Measurements from ENCODE around the gene PDCD10. TPM values are rescaled to one million over a fixed set of nuclear protein-coding genes. Genes with fewer than 3 reads are reported as not detected.

Gene PDCD10
- polyA plus RNA-seq, result 78.5 and 79.1 TPM in 2 replicates
- polyA minus RNA-seq, result 97.4 and 101 TPM in 2 replicates

DNA sequence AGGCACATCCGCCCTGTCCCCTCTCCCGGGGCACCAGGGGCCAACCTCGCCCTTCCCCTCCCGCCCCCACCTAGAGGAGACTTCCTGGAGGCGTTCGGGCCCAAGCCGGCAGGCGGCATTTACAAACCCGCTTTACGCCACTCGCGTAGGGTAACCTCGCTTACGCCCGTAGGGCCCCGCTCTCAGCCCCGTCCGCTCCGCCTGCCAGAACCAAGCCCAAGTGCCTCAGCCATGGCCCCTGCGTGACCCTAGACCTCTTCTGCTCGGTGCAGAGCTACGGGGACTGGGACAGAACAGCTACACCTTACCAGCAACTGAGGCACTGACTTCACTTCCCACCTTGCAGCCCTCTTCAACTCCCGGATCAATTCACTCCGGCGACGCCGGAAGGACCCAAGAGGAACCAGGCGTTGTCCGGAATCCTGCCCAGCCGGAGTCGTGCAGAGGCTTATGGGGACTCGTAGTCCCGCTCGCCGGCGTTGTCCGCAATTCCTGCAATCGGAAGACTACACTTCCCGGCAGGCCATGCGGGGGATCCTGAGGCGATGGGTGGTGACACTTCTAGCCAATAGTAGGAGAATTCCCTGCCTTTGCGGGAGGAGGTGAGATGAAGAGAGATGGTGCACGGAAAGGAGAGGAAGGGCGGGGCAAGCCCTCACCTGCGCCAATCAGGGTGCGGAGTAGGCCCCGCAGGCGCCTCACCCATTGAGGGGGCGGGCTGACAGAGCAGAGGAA, at the start of gene PDCD10:
PDCD10 (minus strand) TSS at position 395 of the 735 bp plus-strand sequence. CDS start 14,735 bp downstream, outside the sequence.
- H3K4me2 ChIP-seq (ENCODE audit: low read length), result peak within 1 kb of the TSS; percentile 72
- H3K9me2 ChIP-seq (ENCODE audit: insufficient read depth, low read length), result no peaks in the 10 kb centered on the region
- peak within 1 kb of the TSS; percentile 87 for H3K9ac ChIP-seq (ENCODE audit: low read length)
- peaks cover 13% of the 10 kb centered on the region for H3K27me3 ChIP-seq (ENCODE audit: insufficient read depth, low read depth, low read length)
- H4K20me1 ChIP-seq (ENCODE audit: insufficient read depth), result no peaks in the 10 kb centered on the region
- H3K36me3 ChIP-seq (ENCODE audit: insufficient read depth, low read length), result no peaks in the 10 kb centered on the region
- peaks cover 53% of the 10 kb centered on the region for H3K79me2 ChIP-seq (replicated peaks; ENCODE audit: insufficient read depth, low read length)
- H3F3A ChIP-seq (ENCODE audit: insufficient read depth, low read length, poor library complexity, severe bottlenecking), result no peaks in the 10 kb centered on the region
- H3K4me3 ChIP-seq (ENCODE audit: low read length), result peak within 1 kb of the TSS; percentile 76
- TF ChIP-seq, protein P1, sequence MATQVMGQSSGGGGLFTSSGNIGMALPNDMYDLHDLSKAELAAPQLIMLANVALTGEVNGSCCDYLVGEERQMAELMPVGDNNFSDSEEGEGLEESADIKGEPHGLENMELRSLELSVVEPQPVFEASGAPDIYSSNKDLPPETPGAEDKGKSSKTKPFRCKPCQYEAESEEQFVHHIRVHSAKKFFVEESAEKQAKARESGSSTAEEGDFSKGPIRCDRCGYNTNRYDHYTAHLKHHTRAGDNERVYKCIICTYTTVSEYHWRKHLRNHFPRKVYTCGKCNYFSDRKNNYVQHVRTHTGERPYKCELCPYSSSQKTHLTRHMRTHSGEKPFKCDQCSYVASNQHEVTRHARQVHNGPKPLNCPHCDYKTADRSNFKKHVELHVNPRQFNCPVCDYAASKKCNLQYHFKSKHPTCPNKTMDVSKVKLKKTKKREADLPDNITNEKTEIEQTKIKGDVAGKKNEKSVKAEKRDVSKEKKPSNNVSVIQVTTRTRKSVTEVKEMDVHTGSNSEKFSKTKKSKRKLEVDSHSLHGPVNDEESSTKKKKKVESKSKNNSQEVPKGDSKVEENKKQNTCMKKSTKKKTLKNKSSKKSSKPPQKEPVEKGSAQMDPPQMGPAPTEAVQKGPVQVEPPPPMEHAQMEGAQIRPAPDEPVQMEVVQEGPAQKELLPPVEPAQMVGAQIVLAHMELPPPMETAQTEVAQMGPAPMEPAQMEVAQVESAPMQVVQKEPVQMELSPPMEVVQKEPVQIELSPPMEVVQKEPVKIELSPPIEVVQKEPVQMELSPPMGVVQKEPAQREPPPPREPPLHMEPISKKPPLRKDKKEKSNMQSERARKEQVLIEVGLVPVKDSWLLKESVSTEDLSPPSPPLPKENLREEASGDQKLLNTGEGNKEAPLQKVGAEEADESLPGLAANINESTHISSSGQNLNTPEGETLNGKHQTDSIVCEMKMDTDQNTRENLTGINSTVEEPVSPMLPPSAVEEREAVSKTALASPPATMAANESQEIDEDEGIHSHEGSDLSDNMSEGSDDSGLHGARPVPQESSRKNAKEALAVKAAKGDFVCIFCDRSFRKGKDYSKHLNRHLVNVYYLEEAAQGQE (IDR thresholded peaks at IDR 0.05; ENCODE audit: borderline replicate concordance), result no peak
- TF ChIP-seq, protein P2, sequence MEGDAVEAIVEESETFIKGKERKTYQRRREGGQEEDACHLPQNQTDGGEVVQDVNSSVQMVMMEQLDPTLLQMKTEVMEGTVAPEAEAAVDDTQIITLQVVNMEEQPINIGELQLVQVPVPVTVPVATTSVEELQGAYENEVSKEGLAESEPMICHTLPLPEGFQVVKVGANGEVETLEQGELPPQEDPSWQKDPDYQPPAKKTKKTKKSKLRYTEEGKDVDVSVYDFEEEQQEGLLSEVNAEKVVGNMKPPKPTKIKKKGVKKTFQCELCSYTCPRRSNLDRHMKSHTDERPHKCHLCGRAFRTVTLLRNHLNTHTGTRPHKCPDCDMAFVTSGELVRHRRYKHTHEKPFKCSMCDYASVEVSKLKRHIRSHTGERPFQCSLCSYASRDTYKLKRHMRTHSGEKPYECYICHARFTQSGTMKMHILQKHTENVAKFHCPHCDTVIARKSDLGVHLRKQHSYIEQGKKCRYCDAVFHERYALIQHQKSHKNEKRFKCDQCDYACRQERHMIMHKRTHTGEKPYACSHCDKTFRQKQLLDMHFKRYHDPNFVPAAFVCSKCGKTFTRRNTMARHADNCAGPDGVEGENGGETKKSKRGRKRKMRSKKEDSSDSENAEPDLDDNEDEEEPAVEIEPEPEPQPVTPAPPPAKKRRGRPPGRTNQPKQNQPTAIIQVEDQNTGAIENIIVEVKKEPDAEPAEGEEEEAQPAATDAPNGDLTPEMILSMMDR (IDR thresholded peaks at IDR 0.05; ENCODE audit: poor library complexity, severe bottlenecking), result no peak
- TF ChIP-seq TAF1 (IDR thresholded peaks at IDR 0.05; ENCODE audit: low read depth) (peak; percentile 72), EP300 (conservative IDR thresholded peaks at IDR 0.05; ENCODE audit: poor library complexity, severe bottlenecking) (peak; percentile 6), POLR2AphosphoS5 (IDR thresholded peaks at IDR 0.05) (peak; percentile 65), SMC3 (conservative IDR thresholded peaks at IDR 0.05; ENCODE audit: poor library complexity) (no peak), MXI1 (conservative IDR thresholded peaks at IDR 0.05; ENCODE audit: poor library complexity, severe bottlenecking) (peak; percentile 72), RAD21 (conservative IDR thresholded peaks at IDR 0.05) (no peak), EZH2 (IDR thresholded peaks at IDR 0.05; ENCODE audit: borderline replicate concordance, insufficient read depth, low read length, poor library complexity, severe bottlenecking) (no peak)
- no peaks in the 10 kb centered on the region for H3K9me3 ChIP-seq (ENCODE audit: low read length)
- H3K27ac ChIP-seq (ENCODE audit: low read length), result peak within 1 kb of the TSS; percentile 88
- peak within 1 kb of the TSS; percentile 86 for H2AFZ ChIP-seq (ENCODE audit: low read depth, low read length)

GRCh38 chr3:167783781-167784180, 49.1 kb upstream of the PDCD10 start:
- no peak for TF ChIP-seq MXI1 (conservative IDR thresholded peaks at IDR 0.05; ENCODE audit: poor library complexity, severe bottlenecking)
- no peak for TF ChIP-seq EP300 (conservative IDR thresholded peaks at IDR 0.05; ENCODE audit: poor library complexity, severe bottlenecking)
- no peak for TF ChIP-seq RAD21 (conservative IDR thresholded peaks at IDR 0.05)
- no peak for TF ChIP-seq TAF1 (IDR thresholded peaks at IDR 0.05; ENCODE audit: low read depth)
- TF ChIP-seq, protein P1 (IDR thresholded peaks at IDR 0.05; ENCODE audit: borderline replicate concordance), result no peak
- TF ChIP-seq EZH2 (IDR thresholded peaks at IDR 0.05; ENCODE audit: borderline replicate concordance, insufficient read depth, low read length, poor library complexity, severe bottlenecking), result no peak
- TF ChIP-seq, protein P2 (IDR thresholded peaks at IDR 0.05; ENCODE audit: poor library complexity, severe bottlenecking), result no peak
- TF ChIP-seq POLR2AphosphoS5 (IDR thresholded peaks at IDR 0.05), result no peak
- no peak for TF ChIP-seq SMC3 (conservative IDR thresholded peaks at IDR 0.05; ENCODE audit: poor library complexity)
- no peak overlapping the region for H2AFZ ChIP-seq (ENCODE audit: low read depth, low read length)

More at GRCh38 chr3:167783781-167784180, 49.1 kb upstream of the PDCD10 start:
- no peaks in the 10 kb centered on the region for H3K27me3 ChIP-seq (ENCODE audit: insufficient read depth, low read depth, low read length)
- no peak overlapping the region for H3K9ac ChIP-seq (ENCODE audit: low read length)
- H3K4me3 ChIP-seq (ENCODE audit: low read length), result no peak overlapping the region
- H3K4me2 ChIP-seq (ENCODE audit: low read length), result no peak overlapping the region
- H4K20me1 ChIP-seq (ENCODE audit: insufficient read depth), result no peaks in the 10 kb centered on the region
- no peaks in the 10 kb centered on the region for H3F3A ChIP-seq (ENCODE audit: insufficient read depth, low read length, poor library complexity, severe bottlenecking)
- H3K36me3 ChIP-seq (ENCODE audit: insufficient read depth, low read length), result no peaks in the 10 kb centered on the region
- no peak overlapping the region for H3K27ac ChIP-seq (ENCODE audit: low read length)
- no peaks in the 10 kb centered on the region for H3K9me3 ChIP-seq (ENCODE audit: low read length)
- no peaks in the 10 kb centered on the region for H3K9me2 ChIP-seq (ENCODE audit: insufficient read depth, low read length)
- no peaks in the 10 kb centered on the region for H3K79me2 ChIP-seq (replicated peaks; ENCODE audit: insufficient read depth, low read length)

Data from neural cell (in vitro differentiated cells).